Adrenal gland (tissue), 5 donors: ENCODE results near the gene ERICH2.

Experiments used
- POLR2A ChIP-seq, 2 donors: fragments of 450-650 bp; IDR thresholded peaks; one replicate each; pipeline ENCODE4 v1.6.1; 2017; ENCODE audit warnings: antibody characterized with exemption in 2 of 2, mild to moderate bottlenecking in 2 of 2, moderate library complexity in 1 of 2
- TF ChIP-seq, protein P1 (sequence below), 6 experiments: fragments of 450-650 bp in 4 of 6; fragments of 200-600 bp in 2 of 6; sonication (generic) in 1 of 6; IDR thresholded peaks; 1 replicate in 5 of 6; 2 replicates in 1 of 6; pipeline versions ENCODE4 v1.5.1 to v1.8.0; 2016 to 2021; ENCODE audit warnings: antibody characterized with exemption in 6 of 6, mild to moderate bottlenecking in 2 of 6, moderate library complexity in 1 of 6
- donor health status: DM: no; HTN: no; CAD: no.

DNA sequence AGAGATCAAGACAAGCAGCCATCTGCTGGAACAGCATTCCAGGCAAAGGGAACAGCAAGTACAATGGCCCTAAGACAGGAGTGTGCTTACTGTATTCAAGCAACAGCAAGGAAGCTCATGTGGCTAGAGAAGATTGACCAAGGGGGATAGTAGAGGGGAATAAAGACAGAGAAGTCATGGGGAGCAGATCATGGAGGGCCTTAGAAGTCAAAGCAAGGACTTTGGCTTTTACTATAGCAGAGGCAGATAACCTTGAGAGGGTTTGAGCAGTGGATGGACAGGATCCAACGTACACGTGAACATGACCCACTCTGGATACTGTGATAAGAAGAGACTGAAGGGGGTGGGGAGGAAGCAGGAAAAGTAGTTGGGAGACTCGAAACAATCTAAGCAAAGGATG lies 28.2 kb upstream of the ERICH2 start:
- TF ChIP-seq, protein P1, sequence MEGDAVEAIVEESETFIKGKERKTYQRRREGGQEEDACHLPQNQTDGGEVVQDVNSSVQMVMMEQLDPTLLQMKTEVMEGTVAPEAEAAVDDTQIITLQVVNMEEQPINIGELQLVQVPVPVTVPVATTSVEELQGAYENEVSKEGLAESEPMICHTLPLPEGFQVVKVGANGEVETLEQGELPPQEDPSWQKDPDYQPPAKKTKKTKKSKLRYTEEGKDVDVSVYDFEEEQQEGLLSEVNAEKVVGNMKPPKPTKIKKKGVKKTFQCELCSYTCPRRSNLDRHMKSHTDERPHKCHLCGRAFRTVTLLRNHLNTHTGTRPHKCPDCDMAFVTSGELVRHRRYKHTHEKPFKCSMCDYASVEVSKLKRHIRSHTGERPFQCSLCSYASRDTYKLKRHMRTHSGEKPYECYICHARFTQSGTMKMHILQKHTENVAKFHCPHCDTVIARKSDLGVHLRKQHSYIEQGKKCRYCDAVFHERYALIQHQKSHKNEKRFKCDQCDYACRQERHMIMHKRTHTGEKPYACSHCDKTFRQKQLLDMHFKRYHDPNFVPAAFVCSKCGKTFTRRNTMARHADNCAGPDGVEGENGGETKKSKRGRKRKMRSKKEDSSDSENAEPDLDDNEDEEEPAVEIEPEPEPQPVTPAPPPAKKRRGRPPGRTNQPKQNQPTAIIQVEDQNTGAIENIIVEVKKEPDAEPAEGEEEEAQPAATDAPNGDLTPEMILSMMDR (IDR thresholded peaks at IDR 0.05), result no peak
- no peak for TF ChIP-seq POLR2A (IDR thresholded peaks at IDR 0.05)
